Measurements from ENCODE around the gene ZFP3. TPM values are rescaled to one million over a fixed set of nuclear protein-coding genes. Genes with fewer than 3 reads are reported as not detected.

Gene ZFP3
- polyA plus RNA-seq, 1 experiment, result 2.0 TPM

DNA sequence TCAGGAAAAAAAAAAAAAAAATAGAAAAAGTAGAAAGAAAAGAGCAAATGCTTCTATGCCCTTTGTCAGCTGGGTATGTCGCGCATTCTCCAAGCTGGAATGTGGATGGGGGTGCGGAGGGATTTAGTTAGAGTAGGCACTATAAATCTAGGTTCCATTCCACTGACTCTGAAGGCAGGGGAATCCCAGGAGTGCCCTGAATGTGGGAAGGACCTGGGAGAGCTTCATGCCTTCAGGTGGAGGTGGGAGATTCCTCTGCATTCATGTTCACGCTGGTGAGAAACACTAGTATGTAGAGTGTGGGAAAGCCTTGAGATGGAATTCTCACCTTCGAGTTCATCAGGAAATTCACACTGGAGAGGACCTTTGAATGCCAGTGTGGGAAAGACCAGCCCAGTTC is 21.0 kb downstream of the ZFP3 start:
- TF ChIP-seq, protein P1, sequence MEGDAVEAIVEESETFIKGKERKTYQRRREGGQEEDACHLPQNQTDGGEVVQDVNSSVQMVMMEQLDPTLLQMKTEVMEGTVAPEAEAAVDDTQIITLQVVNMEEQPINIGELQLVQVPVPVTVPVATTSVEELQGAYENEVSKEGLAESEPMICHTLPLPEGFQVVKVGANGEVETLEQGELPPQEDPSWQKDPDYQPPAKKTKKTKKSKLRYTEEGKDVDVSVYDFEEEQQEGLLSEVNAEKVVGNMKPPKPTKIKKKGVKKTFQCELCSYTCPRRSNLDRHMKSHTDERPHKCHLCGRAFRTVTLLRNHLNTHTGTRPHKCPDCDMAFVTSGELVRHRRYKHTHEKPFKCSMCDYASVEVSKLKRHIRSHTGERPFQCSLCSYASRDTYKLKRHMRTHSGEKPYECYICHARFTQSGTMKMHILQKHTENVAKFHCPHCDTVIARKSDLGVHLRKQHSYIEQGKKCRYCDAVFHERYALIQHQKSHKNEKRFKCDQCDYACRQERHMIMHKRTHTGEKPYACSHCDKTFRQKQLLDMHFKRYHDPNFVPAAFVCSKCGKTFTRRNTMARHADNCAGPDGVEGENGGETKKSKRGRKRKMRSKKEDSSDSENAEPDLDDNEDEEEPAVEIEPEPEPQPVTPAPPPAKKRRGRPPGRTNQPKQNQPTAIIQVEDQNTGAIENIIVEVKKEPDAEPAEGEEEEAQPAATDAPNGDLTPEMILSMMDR (IDR thresholded peaks at IDR 0.05; ENCODE audit: insufficient read depth, low read depth, low read length), result no peak
- DNase-seq (ENCODE audit: low read depth), result no peak
- ChIA-PET POLR2A (no interaction called here), CTCF (no interaction called here)
- no peaks in the 10 kb centered on the region for H3K36me3 ChIP-seq (ENCODE audit: control insufficient read depth, insufficient read depth, low read length)
- no peaks in the 10 kb centered on the region for H3K27me3 ChIP-seq (ENCODE audit: control insufficient read depth, insufficient read depth, low read length)
- H3K4me3 ChIP-seq (ENCODE audit: low read depth, low read length), result no peak overlapping the region

DNA sequence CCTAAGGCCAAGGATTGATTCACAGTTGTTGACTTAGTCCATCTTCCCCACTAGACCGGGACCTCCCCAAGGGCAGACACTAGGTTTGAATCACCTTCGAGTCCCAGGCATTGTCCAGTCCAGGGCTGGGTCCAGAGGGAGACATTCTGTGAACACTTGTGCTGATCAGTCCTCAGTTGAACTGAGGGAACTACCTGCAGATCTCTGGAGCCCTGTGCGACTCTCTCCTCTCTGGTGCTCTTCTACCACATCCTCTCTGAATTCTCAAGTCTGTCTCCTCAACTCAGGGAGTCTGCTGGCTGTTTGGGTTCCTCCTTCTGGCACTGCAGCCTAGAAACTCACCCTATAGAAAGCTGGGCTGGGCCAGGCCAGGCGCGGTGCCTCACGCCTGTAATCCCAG is 22.6 kb downstream of the ZFP3 start:
- no peaks in the 10 kb centered on the region for H3K27me3 ChIP-seq (ENCODE audit: control insufficient read depth, insufficient read depth, low read length)
- POLR2A ChIA-PET, result no interaction called here
- CTCF ChIA-PET, result no interaction called here
- H3K4me3 ChIP-seq (ENCODE audit: low read depth, low read length), result no peak overlapping the region
- DNase-seq (ENCODE audit: low read depth), result no peak
- H3K36me3 ChIP-seq (ENCODE audit: control insufficient read depth, insufficient read depth, low read length), result 0 out of 2 replicates have a peak, but pooled peaks cover 1% of the 10 kb centered on the region
- TF ChIP-seq, protein P1 (IDR thresholded peaks at IDR 0.05; ENCODE audit: insufficient read depth, low read depth, low read length), result no peak

DNA sequence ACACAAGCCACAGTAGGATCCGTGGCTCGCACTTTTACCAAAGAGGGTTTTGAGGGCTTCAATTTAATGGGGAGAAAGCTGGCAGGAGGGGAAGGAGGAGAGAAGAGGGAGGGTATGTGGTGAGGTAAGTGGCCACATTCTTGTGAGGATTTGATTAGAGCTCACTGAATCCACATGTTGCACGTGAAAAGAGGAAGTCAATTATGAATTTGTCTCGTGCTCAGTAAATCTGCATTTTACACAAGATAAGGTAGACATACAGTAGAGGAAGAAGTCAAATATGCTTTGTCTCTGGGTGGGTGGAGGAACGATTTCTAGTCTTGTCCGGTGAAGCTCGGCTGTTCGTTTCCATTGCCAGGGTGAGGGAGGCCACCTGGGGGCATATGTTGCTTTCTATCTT is 32.5 kb downstream of the ZFP3 start:
- ChIA-PET POLR2A (no interaction called here), CTCF (no interaction called here)
- peaks cover 7% of the 10 kb centered on the region for H3K36me3 ChIP-seq (ENCODE audit: control insufficient read depth, insufficient read depth, low read length)
- H3K4me3 ChIP-seq (ENCODE audit: low read depth, low read length), result peak overlapping the region; percentile 81
- no peak for DNase-seq (ENCODE audit: low read depth)
- peaks cover 3% of the 10 kb centered on the region for H3K27me3 ChIP-seq (ENCODE audit: control insufficient read depth, insufficient read depth, low read length)
- TF ChIP-seq, protein P1 (IDR thresholded peaks at IDR 0.05; ENCODE audit: insufficient read depth, low read depth, low read length), result no peak

DNA sequence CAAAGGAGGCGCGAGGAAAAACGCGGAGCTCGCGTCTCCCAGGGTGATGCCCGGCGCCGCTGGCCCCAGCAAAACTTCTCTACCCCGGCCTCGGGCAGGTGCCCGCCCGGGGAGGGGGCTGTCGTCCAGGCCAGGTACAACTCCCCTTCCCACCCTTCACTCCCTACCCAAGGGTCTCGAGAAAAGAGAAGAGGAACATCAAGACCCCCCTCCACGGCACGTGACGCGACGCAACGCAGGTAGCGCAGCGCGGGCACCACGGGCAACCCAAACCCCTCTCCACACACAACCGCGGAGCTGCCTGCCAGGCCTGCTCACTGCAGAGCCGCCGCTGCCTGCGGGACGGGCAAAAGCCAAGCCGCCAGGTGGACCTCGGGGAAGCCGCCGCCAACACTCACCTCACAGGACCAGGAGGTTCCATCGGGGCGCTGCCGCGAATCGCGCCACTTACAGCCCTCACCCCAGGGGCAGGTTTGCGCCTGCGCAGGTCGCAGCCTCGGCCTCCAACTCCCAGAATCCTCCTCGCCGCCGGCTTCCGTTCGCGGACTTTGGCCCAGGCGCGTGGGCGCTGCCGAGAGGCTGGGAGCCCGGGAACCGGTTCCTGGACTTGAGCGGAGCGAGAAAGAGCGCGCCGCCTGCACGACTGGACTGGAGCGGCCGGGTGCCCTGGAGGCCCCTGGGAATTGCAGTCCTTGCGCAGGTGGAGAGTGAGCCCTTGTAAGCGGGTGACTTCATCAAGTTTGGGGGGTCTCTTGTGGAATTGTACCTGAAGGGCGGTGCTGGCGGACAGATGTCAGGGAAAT is 33.3 kb downstream of the ZFP3 start, which contains the start of gene ZNF232:
Gene ZNF232 (minus strand): TSS at position 477 of the 803 bp plus-strand sequence. CDS start 56 bp downstream, at position 421.
- TF ChIP-seq, protein P1 (IDR thresholded peaks at IDR 0.05; ENCODE audit: insufficient read depth, low read depth, low read length), result no peak
- POLR2A ChIA-PET, result no interaction called here
- Histone ChIP-seq H3K4me3 (ENCODE audit: low read depth, low read length) (peak within 1 kb of the TSS; percentile 81), H3K27me3 (ENCODE audit: control insufficient read depth, insufficient read depth, low read length) (peaks cover 6% of the 10 kb centered on the region), H3K36me3 (ENCODE audit: control insufficient read depth, insufficient read depth, low read length) (peaks cover 7% of the 10 kb centered on the region)
- DNase-seq (ENCODE audit: low read depth), result peak; percentile 63
- CTCF ChIA-PET, result no interaction called here

DNA sequence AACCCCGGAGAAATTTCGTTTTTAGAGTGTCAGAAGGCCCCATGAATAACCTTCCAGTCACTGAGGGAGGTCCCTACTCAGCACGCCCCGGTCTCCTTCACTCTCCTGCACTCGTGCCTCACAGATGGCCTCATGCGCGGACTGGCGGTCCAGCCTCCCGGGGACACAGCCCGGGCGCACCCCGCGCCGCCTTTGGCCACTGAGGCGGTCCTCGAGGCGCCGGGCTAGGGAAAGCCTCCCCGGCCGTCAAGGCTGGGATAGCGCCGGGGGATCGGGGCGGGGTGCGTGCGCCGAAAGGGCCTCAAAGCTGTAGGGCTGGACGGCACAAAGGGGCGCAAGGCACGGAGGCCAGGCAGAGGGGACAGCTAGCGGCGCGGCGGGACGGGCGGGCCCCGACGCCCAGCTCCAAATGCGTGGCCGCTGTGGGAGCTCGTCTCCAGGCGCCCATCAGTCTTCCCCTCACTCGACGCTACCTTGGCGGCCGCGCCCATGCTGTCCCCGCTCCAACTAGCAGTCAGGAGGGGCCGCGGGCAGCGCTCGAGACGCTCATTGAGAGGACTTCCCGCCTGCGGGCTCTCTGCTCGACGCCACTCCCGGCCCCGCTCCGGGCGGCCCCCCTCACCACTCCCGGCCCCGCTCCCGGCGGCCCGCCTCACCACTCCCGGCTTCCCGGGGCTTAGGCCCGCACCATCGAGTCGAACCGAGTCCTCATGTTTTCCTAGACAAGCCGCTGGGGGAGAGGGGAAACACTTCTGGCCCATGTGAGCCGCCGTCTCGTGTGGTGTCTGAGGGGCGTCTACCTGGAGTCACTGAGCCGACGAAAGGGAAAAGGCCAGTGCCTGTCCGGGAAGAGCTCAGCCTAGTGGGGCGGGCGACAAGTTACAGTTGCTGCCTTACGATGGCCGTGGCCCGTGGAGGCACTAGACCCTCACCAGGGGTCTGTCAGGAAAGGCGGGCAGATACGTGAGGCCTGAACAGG is 37.7 kb downstream of the ZFP3 start, which contains the start of gene USP6:
Gene USP6 (plus strand): TSS at position 360 of the 979 bp plus-strand sequence. CDS start 14,336 bp downstream, outside the sequence.
- POLR2A ChIA-PET, result no interaction called here
- Histone ChIP-seq H3K4me3 (ENCODE audit: low read depth, low read length) (no peak within 1 kb of the TSS), H3K36me3 (ENCODE audit: control insufficient read depth, insufficient read depth, low read length) (no peaks in the 10 kb centered on the region), H3K27me3 (ENCODE audit: control insufficient read depth, insufficient read depth, low read length) (peaks cover 17% of the 10 kb centered on the region)
- DNase-seq (ENCODE audit: low read depth), result no peak
- CTCF ChIA-PET, result no interaction called here
- TF ChIP-seq, protein P1 (IDR thresholded peaks at IDR 0.05; ENCODE audit: insufficient read depth, low read depth, low read length), result no peak

Measured in BJ (cell line).